OCI-M1 (cell line): Measurements from ENCODE around the gene GREM2.

Experiments
- DNase-seq: peaks from one replicate; lab custom pipeline; 2025; lab: John Stamatoyannopoulos, UW

Gene GREM2

GRCh38 chr1:240498335-240498734 is 113.6 kb downstream of the GREM2 start:
- no peak for DNase-seq

- no peak for DNase-seq
These were observed 114.0 kb downstream of the GREM2 start for GRCh38 chr1:240497908-240498307.

DNA sequence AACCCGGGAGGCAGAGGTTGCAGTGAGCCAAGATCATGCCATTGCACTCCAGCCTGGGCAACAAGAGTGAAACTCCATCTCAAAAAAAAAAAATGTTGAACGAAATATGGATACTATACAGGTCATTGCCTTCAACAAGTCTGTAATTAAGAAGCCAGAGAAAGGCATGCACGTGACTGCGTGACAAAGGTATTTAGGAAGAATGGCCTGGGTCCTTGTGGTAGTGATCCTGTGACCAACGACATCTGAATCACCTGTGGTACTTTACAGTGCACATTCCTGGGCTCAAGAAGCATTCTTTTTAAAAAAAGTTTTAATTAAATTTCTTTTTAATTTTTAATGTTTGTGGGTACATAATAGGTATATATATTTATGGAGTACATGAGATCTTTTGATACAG is 115.0 kb downstream of the GREM2 start:
- DNase-seq: no peak

DNA sequence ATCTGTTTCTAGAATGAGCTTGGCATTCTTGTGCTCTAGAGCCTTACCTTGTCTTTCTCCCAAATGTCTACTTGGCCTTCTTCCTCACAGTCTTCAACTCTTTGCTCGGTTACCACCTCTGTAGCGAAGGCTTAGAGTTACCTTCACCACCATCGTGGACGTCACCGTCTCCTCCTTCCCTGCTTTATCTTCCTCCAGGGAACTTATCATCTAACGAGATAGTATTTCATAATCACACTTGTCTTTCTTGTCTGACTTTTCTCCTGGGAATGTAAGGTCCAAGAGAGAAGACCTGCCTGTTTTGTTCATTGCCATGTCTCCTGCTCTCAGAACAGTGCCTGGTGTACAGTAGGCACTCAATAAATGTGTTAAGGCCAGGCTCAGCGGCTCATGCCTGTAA is 115.6 kb downstream of the GREM2 start:
- DNase-seq: no peak

GRCh38 chr1:240495601-240496000 is 116.4 kb downstream of the GREM2 start:
- no peak for DNase-seq

GRCh38 chr1:240492832-240493440 is 119.0 kb downstream of the GREM2 start:
- no peak for DNase-seq

DNA sequence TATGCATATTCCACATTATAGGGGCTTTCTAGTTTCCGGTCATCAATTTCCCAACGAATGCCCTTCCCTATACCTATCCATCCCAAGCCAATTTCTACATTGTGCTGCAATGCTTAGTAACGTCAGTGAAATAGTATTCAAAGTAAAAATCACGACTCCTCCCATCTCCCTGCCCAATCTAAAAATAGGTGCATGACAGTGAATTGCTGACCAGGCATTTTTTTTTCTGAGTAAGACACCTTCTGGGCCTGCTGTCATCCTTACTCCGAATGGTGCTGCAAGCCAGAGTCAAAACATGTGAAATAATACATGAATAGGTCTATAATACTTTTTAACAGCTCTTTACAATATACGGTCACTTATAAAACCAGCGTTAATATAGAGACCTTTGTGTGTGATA is 120.2 kb downstream of the GREM2 start:
- no peak for DNase-seq

DNA sequence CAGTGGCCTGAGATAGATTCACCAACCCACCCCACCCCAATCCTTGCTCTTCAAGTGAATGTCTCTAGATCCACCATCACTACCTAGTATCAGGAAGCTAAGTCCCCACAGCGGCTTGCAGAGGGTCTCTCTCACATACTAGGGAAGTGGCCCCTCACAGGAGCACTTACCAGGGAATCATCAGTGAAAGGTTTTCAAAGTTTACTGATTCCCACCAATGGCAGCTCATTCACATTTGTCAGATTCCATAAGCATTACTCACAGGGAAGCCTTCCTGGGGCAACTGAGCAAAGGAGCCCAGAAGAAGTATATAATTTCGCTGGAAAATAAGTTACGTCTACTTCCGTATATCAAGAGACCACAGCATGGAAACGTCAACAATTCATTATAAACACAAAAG is 120.8 kb downstream of the GREM2 start:
- DNase-seq: no peak

DNA sequence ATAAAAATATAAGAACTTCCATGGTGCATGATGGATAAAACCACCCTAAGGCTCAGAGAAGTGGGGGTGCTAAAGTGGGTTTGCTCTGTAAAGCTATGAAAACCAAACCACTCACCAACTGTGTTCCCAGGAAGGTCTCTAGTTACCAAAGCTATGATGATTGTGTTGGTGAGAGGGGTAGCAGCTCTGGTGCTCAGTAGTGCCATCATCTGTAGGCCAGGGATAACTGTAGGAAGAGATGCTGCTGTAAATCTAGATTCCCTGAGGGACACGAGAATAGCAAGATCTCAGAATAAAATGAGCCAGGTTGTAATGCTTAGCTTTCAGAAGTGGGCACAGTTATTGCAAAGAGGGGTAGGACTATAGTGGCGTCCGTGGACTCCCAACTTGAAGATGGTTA is 124.5 kb downstream of the GREM2 start:
- DNase-seq: no peak

- DNase-seq: no peak
These were observed 125.3 kb downstream of the GREM2 start for GRCh38 chr1:240486611-240487010.

- DNase-seq: peak; percentile 27
These were observed 127.0 kb downstream of the GREM2 start for GRCh38 chr1:240484804-240485443.

- no peak for DNase-seq
These were observed 133.4 kb downstream of the GREM2 start for GRCh38 chr1:240478536-240478935.

DNA sequence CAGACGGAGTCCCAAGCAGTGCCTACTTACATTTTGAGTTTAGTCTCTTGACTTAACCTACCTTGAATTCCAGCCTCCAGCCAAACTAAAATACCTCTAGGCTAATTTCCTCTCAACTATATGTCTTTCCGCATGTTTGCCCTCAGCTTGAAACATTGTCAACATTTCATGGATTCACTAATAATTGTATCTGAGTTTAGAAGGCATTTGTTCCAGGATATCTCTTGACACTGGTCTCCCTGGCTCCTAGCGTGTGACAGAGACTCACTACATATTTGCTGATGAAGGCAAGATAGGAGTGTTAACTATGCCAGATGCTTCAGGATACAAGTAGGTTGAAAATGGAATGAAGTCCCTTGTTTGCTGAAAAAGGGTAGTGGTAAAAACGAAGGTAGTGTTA is 136.1 kb downstream of the GREM2 start:
- no peak for DNase-seq

DNA sequence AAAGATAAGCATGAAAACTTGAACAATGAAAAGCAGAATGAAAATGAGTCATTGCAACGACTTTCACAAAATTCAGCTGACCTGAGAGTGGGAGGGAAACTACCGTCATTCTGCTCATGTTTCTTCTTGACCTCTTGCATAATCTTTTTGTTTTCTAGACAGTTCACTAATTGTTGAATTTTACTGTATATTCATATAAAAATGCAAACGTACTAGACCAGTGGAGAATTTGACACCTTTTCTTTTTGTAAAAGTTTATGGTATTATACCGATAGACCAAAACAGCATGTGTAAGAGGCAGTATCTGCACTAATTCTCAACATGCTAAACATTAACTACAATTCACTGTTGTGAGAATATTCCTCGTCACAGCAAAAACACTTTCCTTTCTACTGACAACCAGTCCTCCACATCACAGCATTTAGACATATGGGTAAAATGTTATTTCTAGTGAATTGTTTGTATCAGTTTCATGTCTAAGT is 137.8 kb downstream of the GREM2 start:
- DNase-seq: peak; percentile 72

DNA sequence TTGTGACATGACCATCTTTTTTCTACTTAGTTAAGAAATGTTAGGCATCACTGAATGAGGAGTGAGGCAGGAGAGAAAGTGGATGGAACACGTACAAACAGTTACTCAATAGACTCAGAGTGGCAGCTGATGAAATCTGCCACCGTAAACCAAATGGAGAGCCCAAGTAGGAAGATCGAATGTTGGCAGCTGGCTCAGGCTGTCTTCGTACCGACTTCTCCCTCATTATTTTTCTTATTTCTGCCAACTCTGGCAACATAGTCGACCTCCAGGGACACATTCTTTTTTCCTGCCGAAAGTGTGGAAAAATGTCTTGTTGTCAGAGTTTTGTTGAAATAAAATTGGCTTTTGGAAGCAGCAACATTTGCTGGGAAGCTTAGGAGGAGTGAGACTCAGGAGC is 143.3 kb downstream of the GREM2 start:
- no peak for DNase-seq

DNA sequence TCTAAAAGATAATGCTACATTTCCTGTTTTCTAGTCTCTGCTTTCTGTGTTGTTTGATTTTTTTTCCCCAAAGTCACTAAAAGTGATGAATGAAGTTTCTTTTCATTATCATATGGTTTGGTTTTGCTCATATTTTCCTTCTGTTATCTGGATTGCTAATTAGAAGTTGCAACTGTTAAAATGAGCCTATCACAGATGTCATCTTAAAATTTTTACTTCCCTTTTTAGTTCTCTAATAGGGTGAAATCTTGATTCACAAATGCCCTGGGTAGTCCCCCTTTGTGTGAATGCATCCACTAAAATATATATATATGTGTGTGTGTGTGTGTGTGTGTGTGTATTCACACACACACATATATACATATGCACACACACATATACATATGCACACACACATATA is 144.1 kb downstream of the GREM2 start:
- DNase-seq: no peak

GRCh38 chr1:240466509-240466908 is 145.4 kb downstream of the GREM2 start:
- DNase-seq: no peak

- DNase-seq: peak; percentile 74
These were observed 146.4 kb downstream of the GREM2 start for GRCh38 chr1:240465531-240465940.

DNA sequence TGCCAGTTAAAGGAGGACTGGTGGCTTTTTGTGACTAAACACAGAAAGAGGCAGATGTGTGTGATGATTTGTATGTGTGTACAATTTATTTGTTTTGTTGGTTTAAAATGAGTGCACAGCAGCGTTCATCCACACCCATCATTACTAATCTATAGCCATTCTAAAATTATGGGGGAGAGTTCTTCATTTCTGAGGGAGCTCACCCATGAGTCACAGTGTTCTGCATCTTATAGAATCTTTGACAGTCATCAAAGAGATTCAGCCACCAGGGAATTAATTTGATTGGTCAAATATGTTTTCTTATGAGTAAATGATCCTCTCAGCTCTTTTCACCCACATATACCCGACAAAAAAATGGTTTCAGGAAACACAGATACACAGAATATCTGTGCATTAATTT is 147.9 kb downstream of the GREM2 start:
- DNase-seq: no peak

- DNase-seq: no peak
These were observed 149.1 kb downstream of the GREM2 start for GRCh38 chr1:240462766-240463395.

DNA sequence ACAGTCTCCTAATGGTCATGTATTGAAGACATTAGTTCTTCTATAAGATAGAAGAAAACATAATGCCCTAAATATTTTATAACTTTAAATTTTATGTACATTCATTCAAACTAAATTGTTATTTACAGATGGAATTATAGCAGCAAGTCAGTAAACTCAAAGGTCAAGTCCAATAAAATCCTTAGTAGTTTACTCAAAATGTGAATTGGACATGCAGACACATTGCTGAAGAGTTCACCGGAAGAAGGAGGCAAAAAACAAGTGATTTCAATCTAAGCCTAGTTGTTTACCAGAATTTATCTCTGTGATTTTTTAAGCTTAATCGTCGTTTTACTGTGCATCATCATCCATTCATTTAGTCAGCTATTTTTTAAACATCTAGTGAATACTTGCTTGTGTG is 149.7 kb downstream of the GREM2 start:
- DNase-seq: no peak

- no peak for DNase-seq
These were observed 154.8 kb downstream of the GREM2 start for GRCh38 chr1:240457203-240457602.

DNA sequence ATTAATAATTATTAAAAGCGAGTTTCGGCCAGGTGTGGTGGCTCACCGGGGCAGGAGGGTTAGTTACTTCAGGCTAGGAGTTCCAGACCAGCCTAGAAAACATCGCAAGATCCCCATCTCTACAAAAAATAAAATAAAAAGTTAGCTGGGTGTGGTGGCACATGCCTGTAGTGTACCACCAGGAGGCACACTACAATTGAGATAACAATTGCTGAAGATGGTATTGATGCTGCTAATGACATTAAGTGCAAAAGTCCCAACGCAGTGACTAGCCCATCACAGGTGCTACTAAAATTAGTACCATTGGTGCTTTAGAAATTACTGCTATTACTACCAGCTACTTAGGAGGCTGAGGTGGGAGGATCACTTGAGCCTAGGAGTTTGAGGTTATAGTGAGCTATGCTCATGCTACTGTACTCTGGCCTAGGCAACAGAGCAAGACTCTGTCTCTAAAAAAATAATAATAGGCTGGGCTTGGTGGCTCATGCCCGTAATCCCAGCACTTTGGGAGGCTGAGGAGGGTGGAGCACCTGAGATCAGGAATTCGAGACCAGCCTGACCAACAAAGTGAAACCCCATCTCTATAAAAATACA is 156.6 kb downstream of the GREM2 start:
- peak; percentile 39 for DNase-seq
